GM19455 (cell line): ENCODE data around the gene RPP38.

Experiments used
- ATAC-seq: cut with Tn5 transposase; IDR thresholded peaks from one replicate; pipeline ENCODE4 v1.9.1; 2021; ENCODE audit not compliant: unreplicated experiment

RPP38 gene

DNA sequence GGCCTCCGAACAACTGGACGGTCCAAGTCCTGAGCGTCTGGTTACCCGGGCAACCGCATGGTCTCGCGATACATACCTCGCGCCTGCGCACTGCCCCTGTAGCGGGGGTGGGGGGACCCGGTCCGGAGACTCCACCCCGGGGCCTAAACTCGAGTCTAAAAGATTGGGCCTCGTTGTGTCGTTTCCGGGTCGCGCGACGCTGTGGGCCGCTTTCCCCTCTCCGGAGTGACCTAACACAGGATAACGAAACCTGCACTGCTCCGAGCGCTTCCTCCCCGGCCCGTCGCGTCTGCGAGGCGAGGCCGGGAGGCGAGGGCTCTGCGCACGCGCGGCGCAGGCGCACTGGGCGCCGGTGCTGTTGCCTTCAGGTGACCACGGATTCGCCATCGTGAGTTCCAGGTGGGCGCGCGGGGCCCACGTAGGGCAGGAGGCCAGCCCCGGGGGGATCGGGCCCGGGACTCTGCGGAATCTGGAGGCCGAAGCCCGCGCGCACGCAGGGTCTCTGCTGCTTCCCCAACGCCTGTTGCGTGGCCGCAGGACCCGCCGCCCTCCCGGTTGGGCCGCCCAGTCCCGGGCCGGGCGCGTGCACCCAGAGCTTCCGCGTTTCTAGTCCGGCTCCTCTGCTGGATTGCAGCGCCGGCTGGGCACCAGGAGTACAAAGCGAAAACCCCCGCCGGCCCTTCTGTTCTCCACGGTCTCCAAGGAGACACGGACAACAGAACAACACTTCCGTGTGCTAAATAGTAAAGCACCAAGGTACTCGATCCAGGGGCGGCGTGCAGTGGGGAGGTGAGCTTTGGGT, at the start of gene RPP38:
RPP38 (plus strand) TSS at position 345 of the 802 bp plus-strand sequence. CDS start 5,960 bp downstream, outside the sequence.
- peak; percentile 85 for ATAC-seq

GRCh38 chr10:15049533-15049932, 47.6 kb upstream of the RPP38 start:
- ATAC-seq, result no peak

DNA sequence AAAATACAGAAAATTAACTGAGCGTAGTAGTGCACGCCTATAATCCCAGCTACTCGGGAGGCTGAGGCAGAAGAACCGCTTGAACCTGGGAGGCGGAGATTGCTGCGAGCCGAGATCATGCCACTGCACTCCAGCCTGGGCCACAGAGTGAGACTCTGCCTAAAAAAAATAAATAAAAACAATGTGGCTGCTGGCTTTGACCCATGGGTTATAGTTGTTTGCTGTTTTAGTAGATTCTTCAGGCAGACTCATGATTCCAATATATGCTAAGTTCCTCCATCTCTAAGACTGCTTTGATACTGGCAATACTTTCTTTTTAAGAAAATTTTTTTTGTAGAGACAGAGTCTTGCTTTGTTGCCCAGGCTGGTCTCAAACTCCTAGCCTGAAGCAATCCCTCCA, 45.0 kb upstream of the RPP38 start:
- ATAC-seq, result no peak

- no peak for ATAC-seq
Measured at GRCh38 chr10:15053061-15053460, 44.1 kb upstream of the RPP38 start.

GRCh38 chr10:15058689-15059088, 38.5 kb upstream of the RPP38 start:
- ATAC-seq, result no peak

DNA sequence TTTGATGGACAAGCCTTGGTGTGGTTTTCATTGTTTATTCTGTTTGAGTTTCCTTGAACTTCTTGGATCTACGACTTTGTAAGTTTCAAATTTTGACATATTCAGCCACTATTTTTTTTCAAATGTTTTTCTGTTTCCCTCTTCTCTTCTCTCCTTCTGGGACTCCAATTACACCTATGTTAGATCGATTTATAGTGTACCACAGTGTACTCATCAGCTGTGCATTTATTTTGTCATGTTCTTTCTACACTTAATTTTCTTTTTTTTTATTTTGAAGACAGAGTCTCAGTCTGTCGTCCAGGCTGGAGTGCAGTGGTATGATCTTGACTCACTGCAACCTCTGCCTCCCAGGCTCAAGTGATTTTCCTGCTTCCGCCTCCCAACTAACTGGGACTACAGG, 37.2 kb upstream of the RPP38 start:
- ATAC-seq, result no peak

DNA sequence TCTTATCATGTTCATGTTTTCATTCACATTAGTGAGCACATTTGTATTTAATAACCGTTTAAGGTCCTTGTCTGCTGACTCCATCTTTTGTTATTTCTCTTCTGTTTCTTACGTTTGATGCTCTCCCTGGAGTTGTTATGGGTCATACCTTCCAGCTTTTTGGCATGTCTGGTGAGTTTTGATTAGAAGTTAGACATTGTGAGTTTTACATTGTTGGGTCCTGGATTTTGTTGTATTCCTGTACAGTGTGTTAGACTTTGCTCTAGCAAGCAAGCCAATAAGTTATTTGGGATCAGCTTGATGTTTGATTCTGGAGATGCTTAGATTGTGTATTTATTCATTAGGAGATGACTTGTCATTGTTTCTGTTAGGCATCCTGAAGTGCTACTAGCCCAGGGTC, 36.5 kb upstream of the RPP38 start:
- no peak for ATAC-seq

- ATAC-seq, result no peak
Measured at GRCh38 chr10:15067154-15067553, 30.0 kb upstream of the RPP38 start.

GRCh38 chr10:15068802-15069201, 28.4 kb upstream of the RPP38 start:
- no peak for ATAC-seq

DNA sequence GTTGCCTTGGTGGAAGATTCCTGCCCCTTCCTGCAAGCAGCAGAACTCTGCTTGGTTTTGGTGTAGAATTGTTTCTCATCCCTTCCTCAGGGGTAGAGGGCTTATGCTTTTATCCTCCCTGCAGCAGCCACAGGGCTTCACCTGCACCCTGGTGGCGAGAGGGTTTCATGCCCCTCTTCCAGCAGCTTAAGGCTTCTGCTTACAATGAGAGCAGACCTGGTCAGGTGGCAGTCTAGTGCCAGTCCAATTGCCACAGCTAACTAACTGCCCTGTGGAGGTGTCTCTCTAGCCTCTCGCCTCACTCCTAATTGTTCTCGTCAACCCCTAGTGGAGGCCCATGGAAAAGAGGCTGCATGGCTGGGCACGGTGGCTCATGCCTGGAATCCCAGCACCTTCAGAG, 27.9 kb upstream of the RPP38 start:
- ATAC-seq, result no peak

DNA sequence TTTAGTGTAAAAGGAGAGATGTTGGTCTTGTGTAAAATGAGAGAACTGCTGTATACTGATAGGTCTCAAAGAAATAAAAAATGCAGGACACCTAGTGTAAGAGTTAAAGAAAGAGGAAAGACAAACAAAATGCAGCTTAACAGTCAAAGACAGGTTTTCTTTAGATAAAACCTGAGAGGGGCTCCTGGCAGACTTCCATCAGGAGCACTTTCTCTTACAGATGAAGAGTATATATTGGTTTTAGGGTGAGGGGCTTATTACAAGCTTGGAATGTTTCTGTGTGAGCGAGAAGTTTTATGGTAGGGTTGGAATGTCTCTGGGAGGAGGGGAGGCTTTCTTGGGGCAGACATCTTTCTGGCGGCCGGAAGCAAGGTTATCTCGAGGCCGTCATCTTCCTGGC, 24.8 kb upstream of the RPP38 start:
- no peak for ATAC-seq

DNA sequence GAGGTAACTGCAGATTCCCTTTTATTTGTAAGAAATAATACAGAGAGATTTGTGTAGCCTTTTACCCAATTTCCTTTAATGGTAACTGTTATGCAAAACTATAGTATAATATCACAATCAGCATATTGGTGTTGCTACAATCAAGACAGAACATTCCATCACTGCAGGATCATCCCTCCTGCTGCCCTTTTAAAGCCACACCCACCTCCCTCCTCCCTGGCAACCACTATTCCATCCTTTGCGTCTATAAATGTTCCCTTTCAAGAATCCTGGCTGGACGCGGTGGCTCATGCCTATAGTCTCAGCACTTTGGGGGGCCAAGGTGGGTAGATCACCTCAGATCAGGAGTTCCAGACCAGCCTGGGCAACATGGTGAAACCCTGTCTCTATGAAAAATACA, 21.7 kb upstream of the RPP38 start:
- no peak for ATAC-seq

- ATAC-seq, result no peak
Measured at GRCh38 chr10:15083674-15084501, 13.3 kb upstream of the RPP38 start.

DNA sequence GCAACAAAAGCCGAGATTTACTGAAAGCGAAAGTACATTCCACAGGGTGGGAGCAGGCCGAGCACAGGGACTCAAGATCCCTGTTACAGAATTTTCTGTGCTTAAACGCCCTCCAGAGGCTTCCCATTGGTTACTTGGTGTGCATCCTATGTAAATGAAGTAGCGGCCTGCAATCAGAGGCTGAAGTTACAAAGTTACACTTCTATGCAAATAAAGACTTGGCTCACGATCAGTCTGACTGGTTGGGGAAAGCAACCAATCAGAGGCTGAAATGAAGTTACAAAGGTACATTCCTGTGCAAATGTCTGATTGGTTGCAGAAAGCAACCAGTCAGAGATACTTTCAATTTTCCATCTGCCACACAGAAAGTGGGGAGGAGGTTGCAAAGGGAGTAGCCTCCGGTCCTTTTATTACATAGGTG, 12.6 kb upstream of the RPP38 start:
- no peak for ATAC-seq

GRCh38 chr10:15088428-15089261, 8.5 kb upstream of the RPP38 start, which contains the start of gene ACBD7:
TSS of gene ACBD7 (minus strand) at chr10:15088776. CDS start at chr10:15088728, 48 bp downstream.
- peak; percentile 99 for ATAC-seq

DNA sequence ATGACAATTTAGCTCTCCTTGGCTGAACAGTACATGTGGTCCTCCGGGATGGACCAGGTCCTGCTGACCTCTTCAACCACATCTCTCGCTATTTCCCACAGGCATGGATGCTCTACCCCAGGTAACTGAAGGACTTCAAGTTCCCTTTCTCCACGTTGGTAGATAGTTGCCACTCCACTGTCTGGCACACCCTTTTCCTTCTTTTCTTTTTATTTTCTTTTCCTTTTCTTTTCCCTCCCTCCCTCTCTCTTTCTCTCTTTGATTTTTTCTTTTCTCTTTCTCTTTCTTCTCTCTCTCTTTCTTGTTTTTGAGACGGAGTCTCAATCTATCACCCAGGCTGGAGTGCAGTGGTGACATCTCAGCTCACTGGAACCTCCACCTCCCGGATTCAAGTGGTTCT, 5.7 kb upstream of the RPP38 start:
- no peak for ATAC-seq

GRCh38 chr10:15092855-15093408, 4.2 kb upstream of the RPP38 start:
- ATAC-seq, result no peak

- peak; percentile 29 for ATAC-seq
Measured at GRCh38 chr10:15096661-15097010, 519 bp upstream of the RPP38 start.

DNA sequence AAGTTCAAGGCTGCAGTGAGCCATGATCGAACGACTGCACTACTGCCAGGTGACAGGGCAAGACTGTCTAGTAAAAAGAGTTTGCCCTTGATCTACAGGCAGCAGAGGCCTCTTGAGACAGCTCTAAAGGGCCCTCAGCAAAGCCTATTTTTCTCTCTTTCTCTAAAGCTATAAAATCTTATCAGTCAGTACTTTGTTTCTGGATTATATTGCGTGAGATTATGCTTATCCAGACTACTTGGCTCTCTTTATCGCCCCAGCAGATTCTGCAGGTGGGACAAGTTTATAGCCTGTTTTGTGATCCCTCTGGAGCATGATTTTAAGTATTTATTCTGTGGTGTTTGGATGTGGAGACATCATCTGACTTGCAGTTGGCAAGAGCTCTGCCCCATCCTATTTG, 2.7 kb downstream of the RPP38 start:
- no peak for ATAC-seq

GRCh38 chr10:15103513-15103912, 6.4 kb downstream of the RPP38 start:
- ATAC-seq, result no peak
